HK-2 (cell line): Measurements from ENCODE around the gene LALBA.
"Not testable (repeated sequence)": the region's sequence is repeated elsewhere in the genome, so short reads cannot be mapped to it uniquely, and the experiment has no call there.

Experiments used
- DNase-seq: peaks from one replicate; pipeline ENCODE4 v3.0.0-alpha.2; 2018; ENCODE audit not compliant: unreplicated experiment

LALBA gene

GRCh38 chr12:48569946-48570345 is at the start of gene LALBA:
LALBA (minus strand) TSS chr12:48570046; CDS start chr12:48570020, 26 bp downstream.
- DNase-seq, result no peak

DNA sequence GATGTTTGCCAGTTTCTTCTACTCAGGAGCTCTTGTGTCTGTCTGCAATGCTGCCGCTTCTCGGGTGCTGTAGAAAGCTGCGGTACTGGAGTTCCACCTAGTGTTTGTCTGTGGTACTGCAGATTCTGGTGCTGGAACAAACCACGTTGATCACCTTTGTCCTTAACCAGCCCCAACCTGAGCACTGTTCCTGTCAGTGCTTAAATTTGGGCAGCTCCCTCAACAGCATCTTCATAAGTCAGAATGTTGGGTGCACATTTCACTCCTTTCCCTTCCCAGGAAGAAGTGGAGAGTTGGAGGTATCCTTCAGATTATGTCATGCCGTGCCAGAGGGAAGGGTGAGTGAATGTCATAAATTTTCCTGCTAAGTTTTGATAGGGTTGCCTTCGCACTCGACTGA is 48.7 kb upstream of the LALBA start:
- DNase-seq, result peak; percentile 71

DNA sequence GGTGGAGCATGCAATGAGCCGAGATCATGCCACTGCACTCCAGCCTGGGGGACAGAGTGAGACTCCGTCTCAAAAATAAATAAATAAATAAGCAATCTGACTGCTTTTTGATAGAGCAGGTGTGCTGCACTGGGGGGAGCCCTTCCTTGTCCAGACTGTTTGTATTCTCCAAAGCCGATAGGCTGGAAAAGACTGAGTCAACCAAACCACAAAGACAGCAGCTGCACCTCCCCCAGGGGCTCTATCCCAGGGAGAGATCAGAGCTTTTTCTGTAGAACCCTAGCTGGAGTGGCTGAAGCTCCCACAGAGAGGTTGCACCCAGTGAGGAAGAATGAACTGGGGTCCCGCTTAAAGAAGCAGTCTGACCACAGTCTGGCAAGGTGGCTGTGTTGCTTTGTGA is 45.8 kb upstream of the LALBA start:
- peak; percentile 3 for DNase-seq

DNA sequence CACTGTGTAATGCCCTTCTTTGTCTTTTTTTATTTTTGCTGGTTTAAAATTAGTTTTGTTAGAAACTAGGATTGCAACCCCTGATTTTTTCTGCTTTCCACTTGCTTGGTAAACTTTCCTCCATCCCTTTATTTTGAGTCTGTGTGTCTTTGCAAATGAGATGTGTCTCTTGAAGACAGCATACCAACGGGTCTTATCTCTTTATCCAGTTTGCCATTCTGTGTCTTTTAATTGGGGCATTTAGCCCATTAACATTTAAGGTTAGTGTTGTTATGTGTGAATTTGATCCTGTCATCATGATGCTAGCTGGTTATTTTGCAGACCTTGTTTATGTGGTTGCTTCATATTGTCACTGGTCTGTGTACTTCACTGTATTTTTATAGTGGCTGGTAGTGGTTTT is 43.5 kb upstream of the LALBA start:
- no peak for DNase-seq

GRCh38 chr12:48602192-48602989 is 32.5 kb upstream of the LALBA start:
- DNase-seq, result no peak

GRCh38 chr12:48601013-48601756 is 31.3 kb upstream of the LALBA start:
- no peak for DNase-seq

- DNase-seq, result no peak
Measured at GRCh38 chr12:48600552-48600951, 30.7 kb upstream of the LALBA start.

GRCh38 chr12:48592591-48593086 is 22.8 kb upstream of the LALBA start:
- DNase-seq, result no peak

- no peak for DNase-seq
Measured at GRCh38 chr12:48586361-48586760, 16.5 kb upstream of the LALBA start.

GRCh38 chr12:48583728-48584127 is 13.9 kb upstream of the LALBA start:
- DNase-seq, result no peak

- DNase-seq, result no peak
Measured at GRCh38 chr12:48580831-48581230, 11.0 kb upstream of the LALBA start.

- DNase-seq, result no peak
Measured at GRCh38 chr12:48572326-48572725, 2.5 kb upstream of the LALBA start.

DNA sequence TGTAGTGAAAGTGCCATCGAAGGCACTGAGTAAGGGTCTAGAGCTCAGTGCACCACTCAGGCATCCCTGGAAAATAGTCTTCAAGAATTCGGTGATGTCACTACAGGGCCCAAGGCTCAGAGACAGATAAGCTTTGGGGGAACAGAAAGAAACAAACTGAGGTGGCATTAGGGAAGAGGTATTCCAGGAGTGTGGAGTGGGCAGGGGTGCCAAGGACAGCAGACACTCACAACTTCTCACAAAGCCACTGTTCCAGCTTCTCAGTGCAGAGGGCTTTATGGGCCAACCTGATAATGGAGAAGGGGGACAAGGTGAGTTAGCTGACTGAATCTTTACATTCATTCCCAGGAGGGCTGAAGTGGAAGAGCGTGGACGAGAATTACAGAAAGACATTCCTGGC is 2.1 kb downstream of the LALBA start:
- DNase-seq, result no peak

DNA sequence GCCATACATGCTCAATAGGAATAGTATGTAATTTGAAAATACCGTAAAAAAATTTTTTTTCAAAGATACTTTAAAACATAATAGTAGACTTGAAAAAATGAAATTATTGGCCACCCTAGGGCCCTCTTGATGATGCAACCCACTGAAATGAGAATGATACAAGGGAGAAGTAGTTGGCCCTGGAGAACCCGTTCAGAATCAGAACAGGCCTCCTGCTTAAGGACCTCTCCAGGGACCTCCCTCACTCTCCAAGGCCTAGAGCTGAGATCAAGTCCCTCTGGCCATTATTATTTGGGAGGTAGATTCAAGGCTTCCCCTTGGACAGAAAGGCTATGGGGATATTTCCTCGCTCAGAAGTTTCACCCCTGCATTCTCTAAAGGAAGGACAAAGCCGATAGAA is 11.9 kb downstream of the LALBA start:
- DNase-seq, result no peak

DNA sequence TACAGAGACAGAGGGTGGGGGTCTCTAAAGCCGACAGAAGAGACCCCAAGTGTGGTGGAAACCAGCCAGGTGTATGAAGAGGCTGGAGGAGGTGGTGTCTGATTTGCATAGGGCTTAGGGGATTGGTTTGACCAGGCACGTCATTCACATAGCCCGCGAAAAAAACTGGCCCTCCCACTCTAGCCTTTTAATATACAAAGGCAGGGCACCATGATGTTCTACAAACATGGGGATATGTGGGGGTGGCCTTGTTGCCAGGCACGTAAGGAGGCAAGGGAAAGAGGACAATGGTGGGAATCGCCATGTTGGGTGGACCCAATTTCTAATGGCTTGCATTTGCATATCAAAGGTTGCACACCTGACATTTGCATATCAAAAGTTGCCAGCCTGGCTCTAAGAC is 13.2 kb downstream of the LALBA start:
- DNase-seq, result no peak

GRCh38 chr12:48553666-48554343 is 16.0 kb downstream of the LALBA start:
- not testable (repeated sequence) for DNase-seq

DNA sequence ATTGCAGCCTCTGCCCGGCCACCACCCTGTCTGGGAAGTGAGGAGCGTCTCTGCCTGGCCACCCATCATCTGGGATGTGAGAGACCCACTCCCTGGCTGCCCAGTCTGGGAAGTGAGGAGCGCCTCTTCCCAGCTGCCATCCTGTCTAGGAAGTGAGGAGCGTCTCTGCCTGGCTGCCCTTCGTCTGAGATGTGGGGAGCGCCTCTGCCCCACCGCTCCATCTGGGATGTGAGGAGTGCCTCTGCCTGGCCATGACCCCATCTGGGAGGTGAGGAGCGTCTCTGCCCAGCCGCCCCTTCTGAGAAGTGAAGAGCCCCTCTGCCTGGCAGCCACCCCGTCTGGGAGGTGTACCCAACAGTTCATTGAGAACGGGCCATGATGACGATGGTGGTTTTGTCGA is 18.2 kb downstream of the LALBA start:
- DNase-seq, result not testable (repeated sequence)

- DNase-seq, result not testable (repeated sequence)
Measured at GRCh38 chr12:48547012-48547411, 22.8 kb downstream of the LALBA start.

DNA sequence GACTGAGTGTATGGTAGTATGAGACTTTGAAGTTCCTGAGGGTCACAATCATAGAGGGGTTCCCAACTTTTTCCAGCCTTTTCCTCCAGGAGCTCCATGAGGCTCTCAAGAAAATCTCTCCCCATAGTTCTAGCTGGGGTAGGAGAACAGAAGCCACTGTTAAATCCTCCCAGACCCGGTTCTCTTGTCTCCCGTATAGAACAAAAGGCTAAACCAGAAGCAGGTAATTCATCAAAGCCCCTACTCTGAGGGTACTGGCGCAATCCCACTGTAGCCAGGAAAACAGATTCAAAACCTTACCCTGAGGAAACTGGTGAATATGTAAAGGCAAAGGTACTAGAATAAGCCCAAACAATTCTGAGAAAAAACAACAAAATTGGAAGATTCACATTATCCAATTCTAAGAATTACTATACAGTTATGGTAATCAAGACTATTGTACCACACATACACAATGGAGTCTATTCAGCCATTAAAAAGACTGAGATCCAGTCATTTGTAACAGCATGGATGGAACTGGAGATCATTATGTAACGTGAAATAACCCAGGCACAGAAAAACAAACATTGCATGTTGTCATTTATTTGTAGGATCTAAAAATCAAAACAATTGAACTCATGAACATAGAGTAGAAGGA is 23.9 kb downstream of the LALBA start:
- no peak for DNase-seq

DNA sequence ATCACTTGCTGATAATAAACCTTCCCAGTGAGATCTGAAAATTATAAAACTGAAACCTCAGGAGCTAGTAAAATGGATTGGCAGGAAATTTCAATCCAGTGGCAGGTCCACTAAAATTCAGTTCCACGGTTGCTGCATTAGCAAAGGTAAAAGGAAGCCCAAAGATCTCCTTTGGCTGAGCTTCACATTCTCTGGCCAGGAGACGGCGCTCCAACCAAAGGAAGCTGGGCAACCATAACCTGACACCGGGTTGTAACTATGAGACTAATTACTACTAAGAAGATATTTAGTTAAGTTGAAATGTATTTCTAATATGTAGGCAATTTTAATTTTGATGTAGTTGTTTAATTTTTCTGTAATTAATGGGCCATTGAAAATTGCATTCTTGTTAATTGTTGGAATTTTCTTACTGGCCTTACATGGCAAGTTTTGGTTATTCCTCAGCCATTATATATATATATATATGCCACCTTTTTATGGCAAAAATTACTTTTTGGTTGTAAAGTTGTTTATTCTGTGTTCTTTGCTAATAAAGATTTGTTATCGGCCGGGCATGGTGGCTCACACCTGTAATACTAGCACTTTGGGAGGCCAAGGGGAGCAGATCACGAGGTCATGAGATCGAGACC is 27.4 kb downstream of the LALBA start:
- peak; percentile 21 for DNase-seq

DNA sequence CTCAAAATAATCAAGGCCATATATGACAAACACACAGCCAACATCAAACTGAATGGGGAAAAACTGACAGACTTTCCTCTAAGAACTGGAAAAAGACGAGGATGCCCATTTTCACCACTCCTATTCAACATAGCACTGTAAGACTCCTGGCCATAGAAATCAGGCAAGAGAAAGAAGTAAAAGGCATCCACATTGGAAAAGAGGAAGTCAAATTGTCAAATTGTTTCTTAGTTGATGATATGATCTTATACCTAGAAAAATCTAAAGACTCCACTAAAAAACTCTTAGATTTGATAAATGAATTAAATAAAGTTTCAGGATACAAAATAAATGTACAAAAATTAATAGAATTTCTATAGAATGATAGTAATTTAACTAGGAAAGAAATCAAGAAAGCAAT is 33.2 kb downstream of the LALBA start:
- DNase-seq, result no peak
